Cardiac muscle cell (in vitro differentiated cells and primary cell): Measurements from ENCODE around the gene TRIM69. TPM values are rescaled to one million over a fixed set of nuclear protein-coding genes. Genes with fewer than 3 reads are reported as not detected.
A peak's percentile ranks its signal among the peaks of the same experiment; 100 is the strongest.
"Not testable (repeated sequence)": the region's sequence is repeated elsewhere in the genome, so short reads cannot be mapped to it uniquely, and the experiment has no call there.

Experiments used
- DNase-seq, 2 donors: peaks; one replicate each; pipeline versions ENCODE4 v3.0.0 to v3.0.0-alpha.2; 2010 to 2017; ENCODE audit warnings: low read depth in 1 of 2, low spot score in 1 of 2
- H3K27ac ChIP-seq: fragments of 200-600 bp; sonication (generic); 2 replicates; pipeline ENCODE4 v1.5.1; 2016
- H3K27me3 ChIP-seq: fragments of 200-600 bp; sonication (generic); 2 replicates; pipeline ENCODE4 v1.6.0; 2016; ENCODE audit warnings: control low read depth
- H3K36me3 ChIP-seq: fragments of 200-600 bp; sonication (generic); 2 replicates; pipeline ENCODE4 v1.5.1; 2016; ENCODE audit warnings: control low read depth
- H3K4me1 ChIP-seq: fragments of 200-600 bp; sonication (generic); 2 replicates; pipeline ENCODE4 v1.8.1; 2017; ENCODE audit warnings: low read depth, mild to moderate bottlenecking, mixed run types
- H3K4me3 ChIP-seq: fragments of 200-600 bp; sonication (generic); 2 replicates; pipeline ENCODE4 v1.5.1; 2016; ENCODE audit warnings: mild to moderate bottlenecking
- H3K9me3 ChIP-seq: fragments of 200-600 bp; sonication (generic); 2 replicates; pipeline ENCODE4 v1.5.1; 2017; ENCODE audit warnings: low read depth, mild to moderate bottlenecking, control low read depth
- CTCF ChIP-seq: IDR thresholded peaks from 2 replicates; pipeline ENCODE4 v1.5.1; 2012; ENCODE audit warnings: low read depth, mild to moderate bottlenecking, low read length
- polyA plus RNA-seq: library from polyadenylated mRNA; unstranded; fragments of >200 nt; fragmentation: Nextera tagmentation; extraction: Ambion mirVana; gene quantifications from 2 replicates; pipeline ENCODE4 v1.2.1, GENCODE V29; 2016
- total RNA-seq: library from RNA; depleted of rRNA; stranded (reverse); fragments of >200 nt; gene quantifications from 2 replicates; pipeline ENCODE4 v1.2.3, GENCODE V29; 2016

TRIM69 gene
- total and polyA plus RNA-seq, 2 experiments from 2014 or later, result 20.3 to 37.1 TPM

- H3K9me3 ChIP-seq, result no peaks in the 10 kb centered on the region
- no peak for TF ChIP-seq CTCF
- H3K4me3 ChIP-seq, result no peak overlapping the region
- no peaks in the 10 kb centered on the region for H3K36me3 ChIP-seq
- H3K27me3 ChIP-seq, result no peaks in the 10 kb centered on the region
- H3K4me1 ChIP-seq, result peaks cover 6% of the 10 kb centered on the region
- H3K27ac ChIP-seq, result no peak overlapping the region
- DNase-seq, result no peak
Observed at GRCh38 chr15:44734839-44735481, 1.4 kb upstream of the TRIM69 start.

- TF ChIP-seq CTCF, result no peak
- H3K27ac ChIP-seq, result peak overlapping the region; percentile 4
- peak in 1 of 2 donors; percentile 40 for DNase-seq
Observed at GRCh38 chr15:44735482-44736180, 697 bp upstream of the TRIM69 start.

GRCh38 chr15:44738340-44738984 lies 2.1 kb downstream of the TRIM69 start:
- peak; percentile 71 for TF ChIP-seq CTCF
- peak; percentile 42 to 78 for DNase-seq
- no peak overlapping the region for H3K4me3 ChIP-seq
- H3K27me3 ChIP-seq, result no peaks in the 10 kb centered on the region
- no peaks in the 10 kb centered on the region for H3K36me3 ChIP-seq
- no peak overlapping the region for H3K27ac ChIP-seq
- no peaks in the 10 kb centered on the region for H3K4me1 ChIP-seq
- H3K9me3 ChIP-seq, result no peaks in the 10 kb centered on the region

More at GRCh38 chr15:44735482-44736180, 697 bp upstream of the TRIM69 start:
- Histone ChIP-seq H3K9me3 (no peaks in the 10 kb centered on the region), H3K4me1 (no peaks in the 10 kb centered on the region), H3K4me3 (no peak overlapping the region), H3K36me3 (no peaks in the 10 kb centered on the region), H3K27me3 (no peaks in the 10 kb centered on the region)

GRCh38 chr15:44739222-44739847 lies 3.0 kb downstream of the TRIM69 start:
- DNase-seq, H3K27ac ChIP-seq, H3K36me3 ChIP-seq, H3K27me3 ChIP-seq, H3K4me1 ChIP-seq, H3K4me3 ChIP-seq, H3K9me3 ChIP-seq: not testable (repeated sequence)

- H3K4me1 ChIP-seq, DNase-seq, H3K27ac ChIP-seq, H3K9me3 ChIP-seq, H3K36me3 ChIP-seq, H3K4me3 ChIP-seq, H3K27me3 ChIP-seq: not testable (repeated sequence)
Observed at GRCh38 chr15:44743454-44743853, 7.1 kb downstream of the TRIM69 start.

GRCh38 chr15:44753345-44753744 lies 17.0 kb downstream of the TRIM69 start:
- Histone ChIP-seq H3K4me3 (no peak overlapping the region), H3K4me1 (no peaks in the 10 kb centered on the region), H3K9me3 (no peaks in the 10 kb centered on the region), H3K27me3 (peaks cover 6% of the 10 kb centered on the region), H3K36me3 (no peaks in the 10 kb centered on the region), H3K27ac (no peak overlapping the region)
- TF ChIP-seq CTCF, result no peak
- DNase-seq, result no peak
